ENCODE data around the gene VPS13C.

DNA sequence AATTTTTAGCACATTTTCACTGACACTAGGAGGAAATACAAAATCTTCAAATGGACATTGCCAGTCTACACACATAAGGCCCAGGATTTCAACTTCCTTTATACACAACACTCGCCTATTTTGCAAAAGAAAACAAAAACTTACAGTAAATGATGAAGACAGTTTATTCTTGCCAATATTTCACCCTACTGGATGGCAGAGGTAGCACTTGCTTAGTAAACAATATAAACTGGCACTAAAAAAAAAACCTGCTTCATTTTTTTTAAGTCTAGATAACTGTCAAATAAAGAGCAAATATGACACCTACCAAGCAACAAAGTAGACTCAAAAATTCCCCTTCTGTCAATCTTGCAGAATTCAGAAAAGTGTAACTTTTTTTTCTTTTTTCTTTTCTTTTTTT, 204.0 kb downstream of the VPS13C start:
- TF ChIP-seq GATA3 (IDR thresholded peaks at IDR 0.05; ENCODE audit: low read depth, low read length): no peak
- no peak for TF ChIP-seq GATA2 (IDR thresholded peaks at IDR 0.05; ENCODE audit: low read depth, low read length)

Measured in SH-SY5Y (cell line).